A673 (cell line): Measurements from ENCODE around the gene CAVIN1. TPM values are rescaled to one million over a fixed set of nuclear protein-coding genes. Genes with fewer than 3 reads are reported as not detected.
"Not testable (repeated sequence)": the region's sequence is repeated elsewhere in the genome, so short reads cannot be mapped to it uniquely, and the experiment has no call there.

Experiments used
- BruUV-seq: library from RNA; stranded (reverse); fragments of 400-500 nt; replicated peaks from 2 replicates; lab custom pipeline; 2021; lab: Mats Ljungman, UMichigan
- CTCF ChIA-PET: fragments of 300-600 bp; sonication (Branson Sonifier 250); formaldehyde crosslinking; loops from one replicate; lab custom pipeline; 2022; ENCODE audit warnings: antibody characterized with exemption; lab: Charles Lee
- POLR2A ChIA-PET: fragments of 300-600 bp; sonication (Branson Sonifier 250); formaldehyde crosslinking; loops from one replicate; lab custom pipeline; 2022; ENCODE audit warnings: antibody characterized with exemption; ENCODE audit not compliant: low non-redundant PET; lab: Charles Lee
- DNase-seq: peaks from one replicate; pipeline ENCODE4 v3.0.0-alpha.2; 2015; ENCODE audit warnings: low spot score
- H3K27ac ChIP-seq: fragments of 200-600 bp; sonication (generic); 2 replicates; pipeline ENCODE4 v1.5.1; 2016; ENCODE audit warnings: mixed run types, low read depth, mild to moderate bottlenecking, mixed read lengths, antibody characterized with exemption, low read length; ENCODE audit not compliant: poor library complexity, severe bottlenecking
- H3K27me3 ChIP-seq: fragments of 200-600 bp; sonication (generic); replicated peaks from 2 replicates; pipeline ENCODE4 v1.6.1; 2017; ENCODE audit warnings: mixed run types, low read depth, mild to moderate bottlenecking, mixed read lengths, antibody characterized with exemption, low read length; ENCODE audit not compliant: insufficient read depth, poor library complexity
- H3K36me3 ChIP-seq: fragments of 200-600 bp; sonication (generic); 2 replicates; pipeline ENCODE4 v1.6.1; 2016; ENCODE audit warnings: mixed run types, mild to moderate bottlenecking, mixed read lengths, antibody characterized with exemption, low read length; ENCODE audit not compliant: insufficient read depth, poor library complexity, severe bottlenecking
- H3K4me1 ChIP-seq: fragments of 200-600 bp; sonication (generic); 2 replicates; pipeline ENCODE4 v1.6.1; 2017; ENCODE audit warnings: mixed run types, mild to moderate bottlenecking, mixed read lengths, antibody characterized with exemption, low read length; ENCODE audit not compliant: insufficient read depth, poor library complexity, severe bottlenecking
- H3K4me3 ChIP-seq: fragments of 200-600 bp; sonication (generic); 2 replicates; pipeline ENCODE4 v1.5.1; 2016; ENCODE audit warnings: low read depth, mixed run types, mild to moderate bottlenecking, mixed read lengths, low read length; ENCODE audit not compliant: poor library complexity, severe bottlenecking
- H3K9me3 ChIP-seq: fragments of 200-600 bp; sonication (generic); 2 replicates; pipeline ENCODE4 v1.6.1; 2016; ENCODE audit warnings: mixed run types, low read depth, mild to moderate bottlenecking, mixed read lengths, antibody characterized with exemption, low read length; ENCODE audit not compliant: poor library complexity, severe bottlenecking
- EZH2 ChIP-seq: fragments of 200-600 bp; sonication (generic); IDR thresholded peaks from 2 replicates; pipeline ENCODE4 v1.6.1; 2017; ENCODE audit warnings: borderline replicate concordance, low read depth, mild to moderate bottlenecking, mixed read lengths, antibody characterized with exemption, low read length; ENCODE audit not compliant: poor library complexity, severe bottlenecking
- intact Hi-C: fragments of 100-400 bp; cut with micrococcal nuclease; formaldehyde crosslinking; loops from one replicate; pipeline ENCODE4 v1.10.0; 2022; ENCODE audit not compliant: unreplicated experiment
- total RNA-seq: library from RNA; stranded (reverse); gene quantifications from 2 replicates; pipeline ENCODE4 v1.2.3, GENCODE V29; 2021
- TF ChIP-seq, protein P1 (sequence below): fragments of 300-800, 200-600 bp; sonication (generic); conservative IDR thresholded peaks from 2 replicates; pipeline ENCODE4 v1.5.1; 2017; ENCODE audit warnings: low read depth, mild to moderate bottlenecking, antibody characterized with exemption, low read length, moderate library complexity, mixed read lengths

Gene CAVIN1
- total RNA-seq, 1 experiment from 2014 or later, result 19.9 TPM

- TF ChIP-seq, protein P1, sequence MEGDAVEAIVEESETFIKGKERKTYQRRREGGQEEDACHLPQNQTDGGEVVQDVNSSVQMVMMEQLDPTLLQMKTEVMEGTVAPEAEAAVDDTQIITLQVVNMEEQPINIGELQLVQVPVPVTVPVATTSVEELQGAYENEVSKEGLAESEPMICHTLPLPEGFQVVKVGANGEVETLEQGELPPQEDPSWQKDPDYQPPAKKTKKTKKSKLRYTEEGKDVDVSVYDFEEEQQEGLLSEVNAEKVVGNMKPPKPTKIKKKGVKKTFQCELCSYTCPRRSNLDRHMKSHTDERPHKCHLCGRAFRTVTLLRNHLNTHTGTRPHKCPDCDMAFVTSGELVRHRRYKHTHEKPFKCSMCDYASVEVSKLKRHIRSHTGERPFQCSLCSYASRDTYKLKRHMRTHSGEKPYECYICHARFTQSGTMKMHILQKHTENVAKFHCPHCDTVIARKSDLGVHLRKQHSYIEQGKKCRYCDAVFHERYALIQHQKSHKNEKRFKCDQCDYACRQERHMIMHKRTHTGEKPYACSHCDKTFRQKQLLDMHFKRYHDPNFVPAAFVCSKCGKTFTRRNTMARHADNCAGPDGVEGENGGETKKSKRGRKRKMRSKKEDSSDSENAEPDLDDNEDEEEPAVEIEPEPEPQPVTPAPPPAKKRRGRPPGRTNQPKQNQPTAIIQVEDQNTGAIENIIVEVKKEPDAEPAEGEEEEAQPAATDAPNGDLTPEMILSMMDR, result no peak
- no peak for TF ChIP-seq EZH2
- Histone ChIP-seq H3K36me3 (no peaks in the 10 kb centered on the region), H3K27ac (no peak overlapping the region), H3K4me3 (peak overlapping the region; percentile 66), H3K27me3 (no peaks in the 10 kb centered on the region), H3K4me1 (no peaks in the 10 kb centered on the region), H3K9me3 (no peaks in the 10 kb centered on the region)
- intact Hi-C loops, result no loop called here
- POLR2A ChIA-PET, result no interaction called here
- CTCF ChIA-PET, result interaction anchor here (0.5 kb wide), 1 partner anchor 109 kb away, joined by 4 read pairs; no protein-coding TSS in a partner anchor
- no TSS peak for BruUV-seq
- no peak for DNase-seq
Measured at GRCh38 chr17:42421507-42422338, 1.3 kb downstream of the CAVIN1 start.

- no peaks in the 10 kb centered on the region for H3K27me3 ChIP-seq
- POLR2A ChIA-PET, result no interaction called here
- no peak for DNase-seq
- H3K9me3 ChIP-seq, result no peaks in the 10 kb centered on the region
- no peak overlapping the region for H3K27ac ChIP-seq
- peak overlapping the region; percentile 66 for H3K4me3 ChIP-seq
- no peaks in the 10 kb centered on the region for H3K4me1 ChIP-seq
- CTCF ChIA-PET, result no interaction called here
- no peak for TF ChIP-seq EZH2
- TF ChIP-seq, protein P1, result no peak
- H3K36me3 ChIP-seq, result no peaks in the 10 kb centered on the region
- no TSS peak for BruUV-seq
- intact Hi-C loops, result no loop called here
Measured at GRCh38 chr17:42421136-42421506, 1.9 kb downstream of the CAVIN1 start.

- DNase-seq, H3K36me3 ChIP-seq, H3K4me1 ChIP-seq, H3K27ac ChIP-seq, BruUV-seq, H3K27me3 ChIP-seq, POLR2A ChIA-PET, H3K4me3 ChIP-seq, CTCF ChIA-PET, intact Hi-C loops, H3K9me3 ChIP-seq: not testable (repeated sequence)
Measured at GRCh38 chr17:42417981-42418380, 5.1 kb downstream of the CAVIN1 start.
